ENCODE data around the gene PPP2R3B.
"Not testable (repeated sequence)": the region's sequence is repeated elsewhere in the genome, so short reads cannot be mapped to it uniquely, and the experiment has no call there.

PPP2R3B gene

DNA sequence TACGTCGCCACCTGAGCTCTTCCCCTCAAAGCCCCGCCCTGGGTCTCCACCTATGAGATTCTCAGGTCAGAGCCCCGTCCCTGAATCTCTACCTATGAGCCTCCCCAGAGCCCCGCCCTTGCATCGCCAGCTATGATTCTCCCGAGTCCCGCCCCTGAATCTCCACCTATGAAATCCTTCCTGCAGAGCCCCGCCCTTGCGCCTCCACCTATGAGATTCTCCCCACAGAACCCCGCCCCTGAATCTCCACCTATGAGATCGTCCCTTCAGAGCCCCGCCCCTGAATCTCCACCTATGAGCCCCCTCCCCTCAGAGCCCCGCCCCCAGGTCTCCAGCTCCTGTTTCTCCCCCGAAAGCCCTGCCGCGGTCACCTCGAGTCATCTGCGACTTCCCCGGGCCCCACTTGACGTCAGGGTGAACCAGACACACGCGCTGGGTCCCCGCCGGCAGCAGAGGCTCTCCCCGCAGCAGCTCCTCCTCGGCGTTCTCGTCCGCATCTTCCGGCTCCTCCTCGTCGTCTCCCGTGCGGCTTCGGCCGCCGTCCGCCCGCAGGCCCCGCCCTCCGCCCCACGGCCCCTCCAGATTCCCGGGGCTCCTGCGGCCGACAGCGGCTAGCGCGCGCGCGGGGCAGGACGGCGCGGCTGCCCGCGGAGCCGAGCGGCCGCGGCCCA, 68.5 kb downstream of the PPP2R3B start:
- no peak for DNase-seq

DNA sequence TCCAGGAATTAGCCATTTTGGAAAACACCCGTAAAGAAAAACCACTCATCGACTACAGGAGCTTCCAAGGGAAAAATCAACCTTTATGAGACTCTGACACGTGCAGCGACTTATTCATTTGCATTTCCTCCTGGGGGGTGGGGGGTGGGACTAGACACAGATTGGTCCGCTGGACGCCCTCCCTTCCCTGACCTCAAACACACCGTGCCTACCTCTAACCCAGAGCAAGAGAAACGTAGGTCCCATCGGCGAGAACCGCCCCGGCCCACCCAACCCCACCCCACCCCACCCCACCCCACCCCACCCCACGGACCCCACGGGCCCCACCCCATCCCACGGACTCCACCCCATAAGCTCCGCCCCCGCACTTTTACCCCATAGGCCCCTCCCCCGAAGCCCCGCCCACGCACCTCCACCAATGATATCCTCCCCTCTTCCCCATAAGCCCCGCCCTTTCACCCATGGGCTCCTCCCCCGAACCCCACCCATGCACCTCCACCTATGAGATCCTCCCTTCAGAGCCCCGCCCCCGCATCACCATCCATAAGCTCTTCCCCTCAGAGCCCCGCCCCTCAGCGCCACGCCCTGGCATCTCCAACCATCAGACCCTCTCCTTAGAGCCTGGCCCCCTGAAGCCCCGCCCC, 69.2 kb downstream of the PPP2R3B start:
- DNase-seq = no peak

DNA sequence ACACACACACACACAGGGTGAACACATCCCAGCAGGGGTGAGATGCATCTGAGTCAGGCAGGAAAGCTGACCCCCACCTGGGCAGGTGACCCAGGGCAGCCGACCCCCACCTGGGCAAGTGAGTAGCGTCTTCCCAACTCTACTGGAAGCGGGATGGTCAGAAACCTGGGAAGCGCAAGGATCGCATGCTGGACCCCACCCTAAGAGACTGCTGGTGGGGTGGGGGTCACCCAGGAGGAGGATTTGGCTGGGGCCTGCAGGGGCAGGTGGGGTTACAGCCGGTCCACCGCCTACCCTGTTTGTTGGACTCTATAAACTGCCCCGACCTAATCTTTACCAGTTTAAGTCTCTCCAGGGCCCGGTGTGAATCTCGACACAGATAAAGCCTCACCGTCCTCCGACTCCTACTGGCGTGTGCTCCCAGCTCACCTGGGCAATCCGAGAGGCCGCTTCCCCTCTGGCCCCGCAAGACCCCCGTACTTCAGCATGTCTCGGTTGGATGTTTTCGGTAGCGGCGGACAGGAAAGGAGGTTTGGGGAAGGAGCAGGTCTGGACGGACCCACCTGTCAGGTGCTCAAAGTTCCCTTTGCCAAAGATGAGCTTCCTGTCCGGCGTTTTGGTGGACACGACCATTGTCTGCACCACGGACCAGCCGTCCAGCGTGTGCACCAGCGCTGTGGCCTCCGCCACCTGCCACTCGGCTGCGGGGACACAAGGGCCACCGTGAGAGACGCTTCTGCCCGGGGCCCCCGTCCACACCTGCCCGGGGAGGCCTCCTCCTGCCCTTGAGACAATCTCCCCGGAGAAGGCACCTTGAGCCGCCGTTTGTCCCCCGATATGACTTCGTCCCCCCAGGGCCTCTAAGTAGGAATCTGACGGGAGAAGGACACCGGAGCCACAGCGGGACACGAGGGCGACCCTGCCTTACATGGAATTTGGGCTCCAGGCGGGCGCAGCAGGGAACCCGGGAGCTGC, 70.1 kb downstream of the PPP2R3B start:
- no peak for DNase-seq

DNA sequence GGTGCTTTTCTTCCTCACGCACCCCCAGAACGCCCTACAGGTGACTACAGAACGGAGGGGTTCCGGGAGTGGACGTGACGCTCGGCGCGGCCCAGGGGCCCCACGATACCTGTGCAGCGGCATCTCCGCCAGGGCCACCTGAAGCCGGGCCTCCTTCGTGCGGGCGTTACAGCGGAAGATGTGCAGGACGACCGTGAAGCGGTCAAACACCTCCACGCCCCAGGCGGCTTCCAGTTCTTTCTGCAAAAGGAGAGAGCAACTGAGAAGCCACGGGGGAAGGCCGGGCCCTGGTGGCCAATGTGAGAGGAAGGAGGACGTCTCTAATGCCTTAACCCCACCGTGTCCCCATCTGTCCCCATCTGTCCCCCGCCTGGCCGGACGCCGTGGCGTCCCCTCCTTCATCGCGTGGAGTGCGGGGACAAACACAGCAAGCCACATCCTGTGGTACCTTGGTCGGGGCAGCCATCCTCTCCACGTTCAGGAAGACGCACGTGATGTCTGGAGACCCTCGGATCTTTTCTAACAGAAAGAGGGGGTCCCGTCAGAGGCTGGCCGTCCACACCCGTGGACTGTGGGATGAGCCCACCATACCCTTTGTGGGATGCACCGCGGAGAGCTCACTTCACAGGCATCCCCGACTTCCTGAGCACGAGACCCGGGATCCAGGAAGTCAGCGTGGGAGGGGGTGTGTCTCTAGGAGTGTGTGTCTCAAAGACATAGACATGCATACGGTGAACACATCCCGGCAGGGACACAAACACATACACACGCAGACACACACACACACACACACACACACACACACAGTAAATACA, 71.7 kb downstream of the PPP2R3B start:
- no peak for DNase-seq

DNA sequence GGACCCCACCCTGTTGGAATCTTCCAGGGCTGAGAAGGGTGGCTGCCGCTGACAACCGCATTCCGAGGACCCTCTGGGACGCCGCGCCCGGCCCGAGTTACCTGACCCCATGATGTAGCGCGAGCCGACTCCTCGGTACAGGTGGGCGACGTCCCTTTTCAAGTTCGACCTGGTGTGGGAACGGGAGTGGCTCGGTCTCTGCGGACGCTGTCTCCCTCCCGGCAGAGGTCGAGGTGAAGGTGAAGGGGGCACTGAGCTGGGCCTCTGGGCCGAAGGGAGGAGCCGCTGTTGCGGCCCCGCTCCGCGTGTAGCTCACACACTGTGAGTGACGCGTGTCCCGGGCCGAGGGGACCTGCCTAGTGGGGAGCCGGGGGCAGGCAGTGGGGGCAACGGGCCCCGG, 72.7 kb downstream of the PPP2R3B start:
- DNase-seq = no peak

DNA sequence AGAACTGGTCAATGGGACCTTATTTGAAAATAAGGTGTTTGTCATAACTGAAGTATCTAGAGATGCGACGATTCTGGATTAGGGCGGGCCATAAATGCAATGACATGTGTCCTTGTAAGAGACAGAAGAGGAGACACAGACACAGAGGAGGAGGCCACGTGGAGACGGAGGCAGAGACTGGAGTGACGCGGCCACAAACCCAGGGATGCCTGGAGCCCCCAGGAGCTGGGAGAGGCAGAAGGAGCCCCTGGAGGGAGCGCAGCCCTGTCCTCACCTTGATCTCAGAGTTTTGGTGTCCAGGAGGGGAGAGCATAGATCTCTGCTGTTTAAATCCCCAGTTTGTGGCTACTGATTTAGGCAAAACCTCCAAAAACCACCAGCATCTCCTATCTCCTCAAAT, 73.2 kb downstream of the PPP2R3B start:
- DNase-seq = no peak

DNA sequence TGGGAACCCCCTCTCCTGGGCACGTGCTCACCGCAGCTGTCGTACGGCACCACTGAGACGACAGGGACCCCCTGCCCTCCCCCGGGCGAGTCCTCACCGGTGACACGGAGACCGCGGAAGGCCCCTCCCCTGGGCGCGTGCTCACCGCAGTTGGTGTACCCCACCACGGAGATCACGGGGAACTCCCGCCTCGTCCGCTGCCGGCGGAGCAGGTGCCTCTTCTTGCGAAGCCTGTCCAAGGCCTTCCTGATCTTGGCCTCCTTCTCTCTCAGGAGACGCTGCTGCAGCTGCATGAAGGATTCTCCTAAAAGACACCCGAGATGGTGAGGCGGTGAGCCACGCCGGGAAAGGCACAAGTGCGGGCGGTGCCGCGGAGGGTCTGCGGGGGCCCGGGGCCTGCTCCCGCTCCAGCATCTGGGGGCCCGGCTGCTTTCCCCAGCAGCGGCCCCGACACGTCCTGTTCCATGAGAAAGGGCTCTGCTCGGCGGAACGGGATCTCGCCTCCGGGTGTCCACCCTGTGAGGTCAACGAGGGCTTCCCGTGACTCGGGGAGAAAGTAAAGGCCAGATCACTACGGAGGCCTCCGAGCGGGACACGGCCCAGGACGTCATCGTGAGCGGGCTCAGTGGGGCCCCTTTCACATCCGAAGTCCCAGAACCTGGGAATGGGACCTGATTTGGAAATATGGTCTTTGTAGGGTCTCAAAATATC, 73.9 kb downstream of the PPP2R3B start:
- no peak for DNase-seq

DNA sequence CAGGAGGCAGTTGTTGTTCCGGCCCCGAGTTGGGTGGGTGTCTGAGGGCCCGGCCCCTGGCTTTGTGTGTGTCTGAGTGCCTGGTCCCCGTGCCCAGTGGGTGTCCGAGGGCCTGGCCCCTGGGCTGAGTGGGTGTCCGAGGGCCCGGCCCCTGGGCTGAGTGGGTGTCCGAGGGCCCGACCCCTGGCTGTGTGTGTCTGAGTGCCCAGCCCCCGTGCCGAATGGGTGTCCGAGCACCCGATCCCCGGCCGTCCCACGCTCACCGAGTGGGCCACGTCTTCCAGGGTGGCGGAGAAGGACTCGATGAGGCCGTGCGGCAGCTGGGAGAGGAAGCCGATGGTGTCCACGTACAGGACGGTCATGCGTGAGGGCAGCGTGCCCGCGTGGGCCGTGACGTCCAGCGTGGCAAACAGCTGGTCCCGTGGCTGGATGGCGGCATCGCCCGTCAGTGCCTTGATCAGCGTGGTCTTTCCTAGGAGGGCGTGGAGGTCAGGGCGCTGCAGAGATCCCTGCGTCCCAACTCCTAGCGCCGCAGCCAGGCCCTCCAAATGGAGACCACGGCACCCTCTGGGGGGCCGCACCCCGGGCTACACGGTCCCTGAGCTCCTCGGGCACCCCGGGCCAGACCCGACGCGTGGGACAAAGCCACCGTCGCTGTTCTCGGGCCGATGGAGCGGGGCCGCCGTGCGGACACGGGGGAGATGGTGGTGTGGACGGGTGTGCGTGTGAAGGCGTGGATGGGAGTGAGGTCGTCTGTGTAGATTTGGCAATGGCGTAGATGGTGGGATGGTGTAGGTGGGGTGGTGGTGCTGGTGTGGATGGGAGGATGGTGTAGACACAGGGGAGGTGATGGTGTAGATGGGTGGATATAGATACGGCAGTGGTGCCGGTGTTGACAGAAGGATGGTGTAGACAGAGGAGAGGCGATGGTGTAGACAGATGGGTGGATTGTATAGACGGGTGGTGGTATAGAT, 75.3 kb downstream of the PPP2R3B start:
- DNase-seq = no peak

DNA sequence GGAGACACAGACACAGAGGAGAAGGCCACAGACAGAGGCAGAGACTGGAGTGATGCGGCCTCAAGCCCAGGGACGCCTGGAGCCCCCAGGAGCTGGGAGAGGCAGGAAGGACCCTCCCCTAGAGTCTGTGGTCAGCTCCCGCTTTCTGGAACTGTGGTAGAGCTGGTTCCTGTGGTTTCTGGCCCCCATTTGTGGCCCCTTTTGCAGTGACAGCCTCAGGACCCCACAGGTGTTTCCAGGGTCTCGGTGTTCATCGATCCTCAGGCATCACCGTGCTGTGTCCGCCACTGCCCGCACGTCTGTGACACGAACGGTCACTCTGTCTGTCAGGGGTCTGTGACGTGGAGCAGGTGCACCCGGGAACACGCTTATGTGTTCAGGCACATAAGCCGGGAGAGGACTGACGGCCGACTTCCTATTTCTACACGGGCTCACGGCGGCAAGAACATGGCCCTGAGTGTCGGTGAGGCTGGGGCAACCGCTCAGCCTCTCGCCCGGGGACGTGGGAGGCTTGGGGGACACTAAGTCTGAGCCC, 76.0 kb downstream of the PPP2R3B start:
- DNase-seq = no peak

DNA sequence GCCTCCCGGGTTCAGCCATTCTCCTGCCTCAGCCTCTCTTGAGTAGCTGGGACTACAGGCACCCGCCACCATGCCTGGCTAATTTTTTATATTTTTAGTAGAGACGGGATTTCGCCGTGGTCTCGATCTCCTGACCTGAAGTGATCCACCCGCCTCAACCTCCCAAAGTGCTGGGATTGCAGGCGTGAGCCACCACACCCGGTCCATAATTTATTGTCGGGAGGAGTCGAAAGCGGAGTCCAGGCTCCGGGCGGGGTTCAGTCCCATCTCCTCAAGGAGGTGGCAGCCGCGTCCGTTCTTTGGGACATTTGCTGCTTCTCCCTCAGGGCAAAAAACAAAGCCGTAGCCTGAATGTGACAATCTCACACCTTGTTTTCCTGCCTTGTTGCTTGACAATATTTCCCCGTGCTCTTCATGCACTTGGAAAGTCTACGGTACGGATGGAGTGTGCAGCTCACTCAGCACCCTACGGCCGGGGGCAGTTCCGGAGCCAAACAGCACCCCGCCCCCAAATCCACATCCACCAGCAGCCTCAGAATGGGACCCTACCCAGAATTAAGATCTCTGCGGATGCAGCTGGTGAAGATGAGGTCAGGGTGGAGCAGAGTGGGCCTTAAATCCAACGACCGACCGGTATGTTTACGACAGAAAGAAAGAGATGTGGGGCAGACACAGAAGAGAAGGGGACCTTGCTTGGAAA, 77.7 kb downstream of the PPP2R3B start:
- no peak for DNase-seq

DNA sequence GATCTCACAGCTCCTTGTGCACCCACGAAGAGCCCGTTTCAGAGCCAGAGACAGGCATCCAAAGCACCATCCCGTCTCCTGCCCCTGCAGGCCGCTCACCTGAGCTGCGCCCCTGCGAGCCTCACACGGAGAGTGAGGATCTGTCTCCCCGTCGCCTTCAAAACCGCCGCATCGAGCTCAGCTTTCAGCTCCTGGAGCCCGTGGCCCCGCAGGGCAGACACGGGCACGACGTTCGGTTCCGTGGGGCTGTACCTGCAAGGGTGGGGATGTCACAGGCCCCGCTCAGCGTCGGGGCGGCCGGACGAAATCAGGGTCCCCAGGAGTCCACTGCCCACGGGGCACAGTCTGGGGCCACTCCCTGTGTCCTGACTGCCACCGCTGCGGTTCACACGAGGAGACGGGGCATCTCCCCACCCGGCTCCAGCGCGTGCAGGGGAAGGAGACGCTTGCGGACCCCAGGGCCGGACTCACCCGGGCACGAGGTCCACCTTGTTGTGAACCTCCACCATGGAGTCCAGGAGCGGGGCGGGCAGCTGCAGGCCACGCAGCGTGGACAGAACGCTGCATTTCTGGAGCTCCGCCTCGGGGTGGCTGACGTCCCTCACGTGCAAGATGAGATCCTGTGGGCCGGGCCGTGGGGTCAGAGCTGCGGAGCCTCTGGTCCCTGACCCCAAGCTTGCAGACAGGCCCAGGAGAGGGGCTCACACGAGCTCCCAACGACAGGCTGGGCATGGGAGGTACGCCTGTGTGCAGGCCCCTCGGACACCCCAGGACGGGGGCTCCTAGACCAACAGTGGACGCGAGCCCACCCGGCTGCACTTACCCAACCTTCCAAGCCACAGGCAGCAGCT, 79.2 kb downstream of the PPP2R3B start:
- DNase-seq = no peak

DNA sequence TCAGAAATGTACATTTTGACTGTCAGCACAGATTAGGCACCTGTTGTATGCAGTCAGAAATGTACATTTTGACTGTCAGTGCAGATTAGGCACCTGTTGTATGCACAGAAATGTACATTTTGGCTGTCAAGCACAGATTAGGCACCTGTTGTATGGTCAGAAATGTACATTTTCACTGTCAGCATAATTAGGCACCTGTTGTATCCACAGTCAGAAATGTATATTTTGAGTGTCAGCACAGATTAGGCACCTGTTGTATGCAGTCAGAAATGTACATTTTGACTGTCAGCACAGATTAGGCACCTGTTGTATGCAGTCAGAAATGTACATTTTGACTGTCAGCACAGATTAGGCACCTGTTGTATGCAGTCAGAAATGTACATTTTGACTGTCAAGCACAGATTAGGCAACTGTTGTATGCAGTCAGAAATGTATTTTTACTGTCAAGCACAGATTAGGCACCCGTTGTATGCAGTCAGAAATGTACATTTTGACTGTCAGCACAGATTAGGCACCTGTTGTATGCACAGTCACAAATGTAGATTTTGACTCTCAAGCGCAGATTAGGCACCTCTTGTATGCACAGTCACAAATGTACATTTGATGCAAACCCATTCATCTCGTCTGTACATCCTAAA, 80.0 kb downstream of the PPP2R3B start:
- not testable (repeated sequence) for DNase-seq

DNA sequence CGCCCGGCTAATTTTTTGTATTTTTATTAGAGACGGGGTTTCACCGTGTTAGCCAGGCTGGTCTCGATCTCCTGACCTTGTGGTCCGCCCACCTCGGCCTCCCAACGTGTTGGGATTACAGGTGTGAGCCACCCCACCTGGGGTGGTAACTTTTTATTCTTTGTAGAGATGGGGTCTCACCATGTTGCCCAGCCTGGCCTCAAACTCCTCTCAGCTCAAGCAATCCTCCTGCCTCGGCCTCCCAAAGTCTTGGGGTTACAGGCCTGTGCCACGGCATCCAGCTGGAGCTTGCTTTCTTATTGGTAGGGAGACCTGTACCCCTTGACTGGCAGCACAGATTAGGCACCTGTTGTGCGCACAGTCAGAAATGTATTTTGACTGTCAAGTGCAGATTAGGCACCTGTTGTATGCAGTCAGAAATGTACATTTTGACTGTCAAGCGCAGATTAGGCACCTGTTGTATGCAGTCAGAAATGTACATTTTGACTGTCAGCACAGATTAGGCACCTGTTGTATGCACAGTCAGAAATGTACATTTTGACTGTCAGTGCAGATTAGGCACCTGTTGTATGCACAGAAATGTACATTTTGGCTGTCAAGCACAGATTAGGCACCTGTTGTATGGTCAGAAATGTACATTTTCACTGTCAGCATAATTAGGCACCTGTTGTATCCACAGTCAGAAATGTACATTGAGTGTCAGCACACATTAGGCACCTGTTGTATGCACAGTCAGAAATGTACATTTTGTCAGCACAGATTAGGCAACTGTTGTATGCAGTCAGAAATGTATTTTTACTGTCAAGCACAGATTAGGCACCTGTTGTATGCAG, 80.7 kb downstream of the PPP2R3B start:
- not testable (repeated sequence) for DNase-seq

DNA sequence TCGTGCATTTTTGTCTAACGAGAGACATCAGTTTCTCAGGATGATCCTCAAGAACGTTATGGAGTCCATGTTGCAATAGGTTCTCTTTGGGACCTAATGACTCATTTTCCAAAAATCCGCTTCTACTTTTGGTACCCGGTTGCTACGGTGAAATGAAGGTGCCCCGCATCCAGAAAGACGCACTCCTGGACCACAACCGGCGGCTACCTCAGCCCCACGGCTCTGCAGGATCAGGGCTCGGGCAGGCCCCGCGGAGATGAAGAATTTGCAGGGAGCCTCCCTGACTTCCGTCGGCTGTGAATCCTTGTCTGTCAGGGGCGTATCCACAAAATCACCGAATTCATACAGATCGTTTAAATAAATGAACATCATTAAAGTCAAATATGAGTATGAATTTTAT, 83.7 kb downstream of the PPP2R3B start:
- DNase-seq = no peak

DNA sequence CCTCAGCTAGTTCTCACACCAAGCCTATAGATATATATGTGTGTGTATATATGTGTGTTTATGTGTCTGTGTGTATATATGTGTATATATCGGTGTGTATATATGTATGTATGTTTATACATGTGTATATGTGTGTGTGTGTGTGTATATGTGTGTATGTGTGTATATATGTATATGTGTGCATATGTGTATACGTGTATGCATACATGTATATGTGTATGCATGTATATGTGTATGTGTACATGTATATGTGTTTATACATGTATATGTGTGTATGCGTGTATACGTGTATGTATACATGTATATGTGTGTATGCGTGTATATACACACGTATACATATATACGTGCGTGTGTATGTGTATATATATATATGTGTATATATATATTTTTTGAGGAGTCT, 86.4 kb downstream of the PPP2R3B start:
- no peak for DNase-seq

DNA sequence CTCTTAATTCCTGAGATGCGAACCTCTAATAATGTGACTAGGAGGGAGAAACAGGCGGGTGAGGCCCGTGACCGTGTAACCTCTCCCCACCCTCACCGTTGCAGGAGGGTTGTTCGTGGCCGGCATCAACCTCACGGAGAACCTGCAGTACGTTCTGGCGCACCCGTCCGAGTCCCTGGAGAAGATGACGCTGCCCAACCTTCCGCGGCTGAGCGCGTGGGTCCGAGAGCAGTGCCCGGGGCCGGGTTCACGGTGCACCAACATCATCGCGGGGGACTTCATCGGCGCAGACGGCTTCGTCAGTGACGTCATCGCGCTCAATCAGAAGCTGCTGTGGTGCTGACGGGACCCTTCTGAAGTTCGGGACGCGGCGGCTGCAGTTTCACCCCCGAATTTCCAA, 87.7 kb downstream of the PPP2R3B start:
- DNase-seq = no peak

DNA sequence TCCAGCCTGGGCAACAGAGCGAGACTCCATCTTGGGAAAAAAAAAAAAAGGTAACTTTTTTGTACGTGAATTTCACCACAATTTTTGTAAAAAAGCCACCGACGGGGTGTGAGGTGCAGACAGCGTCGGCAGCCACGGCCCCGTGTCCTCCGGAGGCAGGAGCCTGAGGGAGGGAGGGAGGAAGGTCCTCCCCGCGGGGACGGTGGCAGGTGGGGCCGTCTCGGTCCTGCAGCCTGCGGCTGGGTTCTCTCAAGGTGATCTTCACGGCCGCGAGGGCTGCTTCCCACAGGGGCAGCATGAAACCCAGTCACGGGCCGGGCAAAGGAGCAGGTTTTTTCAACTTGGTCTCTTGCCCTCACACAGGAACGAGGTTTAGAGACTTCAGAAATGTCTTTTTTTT, 91.6 kb downstream of the PPP2R3B start:
- DNase-seq = no peak
